OCI-LY3 (cell line): ENCODE measurements around the gene SPEM2.

ENCODE experiments used
- H2AFZ ChIP-seq: fragments of 200-600, 300-600 bp; shearing (Covaris generic); 2 replicates; pipeline ENCODE4 v1.6.0; 2014; ENCODE audit warnings: antibody characterized with exemption, low read depth, low read length
- H3K27ac ChIP-seq: fragments of 200-600, 300-600 bp; sonication (generic); 2 replicates; pipeline ENCODE4 v1.5.1; 2014; ENCODE audit warnings: mild to moderate bottlenecking, low read length, moderate library complexity, mixed read lengths
- H3K27me3 ChIP-seq: fragments of 200-600, 300-600 bp; sonication (generic); 2 replicates; pipeline ENCODE4 v1.6.1; 2014; ENCODE audit warnings: low read depth, low read length, mixed read lengths
- H3K36me3 ChIP-seq: fragments of 200-600, 300-600 bp; sonication (generic); replicated peaks from 2 replicates; pipeline ENCODE3; 2014; ENCODE audit warnings: low read depth, low read length, mixed read lengths
- H3K4me1 ChIP-seq: fragments of 300-600, 200-600 bp; sonication (generic); 2 replicates; pipeline ENCODE4 v1.6.1; 2014; ENCODE audit warnings: low read length, mixed read lengths
- H3K4me2 ChIP-seq: fragments of 200-600, 300-600 bp; sonication (generic); 2 replicates; pipeline ENCODE4 v1.6.1; 2014; ENCODE audit warnings: low read length, mixed read lengths
- H3K4me3 ChIP-seq: fragments of 300-600, 200-600 bp; sonication (generic); 2 replicates; pipeline ENCODE4 v1.5.1; 2014; ENCODE audit warnings: antibody characterized with exemption, mild to moderate bottlenecking, low read length, moderate library complexity
- H3K79me2 ChIP-seq: fragments of 300-600, 200-600 bp; shearing (Covaris generic); 2 replicates; pipeline ENCODE4 v1.6.1; 2014; ENCODE audit warnings: mild to moderate bottlenecking, low read length, mixed read lengths
- H3K9ac ChIP-seq: fragments of 300-600, 200-600 bp; shearing (Covaris generic); 2 replicates; pipeline ENCODE4 v1.6.0; 2014; ENCODE audit warnings: mild to moderate bottlenecking, low read length, moderate library complexity
- H3K9me3 ChIP-seq: fragments of 200-600, 300-600 bp; shearing (Covaris generic); 2 replicates; pipeline ENCODE4 v1.6.1; 2014; ENCODE audit warnings: low read length, mixed read lengths; ENCODE audit not compliant: insufficient read depth
- H4K20me1 ChIP-seq: fragments of 200-600, 300-600 bp; sonication (generic); 2 replicates; pipeline ENCODE4 v1.6.1; 2016; ENCODE audit warnings: low read length, mixed read lengths; ENCODE audit not compliant: insufficient read depth
- CTCF ChIP-seq: fragments of 200-600, 300-600 bp; sonication (generic); IDR thresholded peaks from 2 replicates; pipeline ENCODE4 v1.5.1; 2014; ENCODE audit warnings: antibody characterized with exemption, low read length, low read depth
- EZH2phosphoT487 ChIP-seq: fragments of 200-600 bp; shearing (Covaris generic); IDR thresholded peaks from 2 replicates; pipeline ENCODE4 v1.6.1; 2018; ENCODE audit warnings: antibody characterized with exemption, mixed run types, low read depth

Gene SPEM2

GRCh38 chr17:7403977-7404736, 21.3 kb upstream of the SPEM2 start, which contains the start of gene TMEM256:
TSS of gene TMEM256 (minus strand) at chr17:7404097. CDS start at chr17:7404084, 13 bp downstream.
- H3K36me3 ChIP-seq: no peaks in the 10 kb centered on the region

GRCh38 chr17:7404737-7405349, 20.6 kb upstream of the SPEM2 start:
- H3K9me3 ChIP-seq: no peaks in the 10 kb centered on the region
- peak overlapping the region; percentile 63 for H3K27ac ChIP-seq
- H3K36me3 ChIP-seq: no peaks in the 10 kb centered on the region
- H3K4me3 ChIP-seq: peak overlapping the region; percentile 83
- H3K4me2 ChIP-seq: peak overlapping the region; percentile 85
- peak overlapping the region; percentile 69; the same call in 1 of the 2 replicates for H2AFZ ChIP-seq
- peak overlapping the region; percentile 68 for H3K9ac ChIP-seq
- H4K20me1 ChIP-seq: no peaks in the 10 kb centered on the region
- no peaks in the 10 kb centered on the region for H3K79me2 ChIP-seq
- TF ChIP-seq EZH2phosphoT487: no peak
- no peak for TF ChIP-seq CTCF
- peaks cover 5% of the 10 kb centered on the region; the same call in 1 of the 2 replicates for H3K27me3 ChIP-seq
- H3K4me1 ChIP-seq: peaks cover 10% of the 10 kb centered on the region

More at GRCh38 chr17:7403977-7404736, 21.3 kb upstream of the SPEM2 start, which contains the start of gene TMEM256:
- H3K9me3 ChIP-seq: no peaks in the 10 kb centered on the region
- H3K4me1 ChIP-seq: peaks cover 10% of the 10 kb centered on the region
- H3K4me2 ChIP-seq: peak within 1 kb of the TSS; percentile 85
- H3K9ac ChIP-seq: peak within 1 kb of the TSS; percentile 68
- H3K27me3 ChIP-seq: peaks cover 5% of the 10 kb centered on the region; the same call in 1 of the 2 replicates
- no peaks in the 10 kb centered on the region for H4K20me1 ChIP-seq
- no peaks in the 10 kb centered on the region for H3K79me2 ChIP-seq
- H3K4me3 ChIP-seq: peak within 1 kb of the TSS; percentile 83
- peak within 1 kb of the TSS; percentile 63 for H3K27ac ChIP-seq
- TF ChIP-seq CTCF (no peak), EZH2phosphoT487 (no peak)
- peak within 1 kb of the TSS; percentile 69; the same call in 1 of the 2 replicates for H2AFZ ChIP-seq

- Histone ChIP-seq H3K27me3 (peaks cover 5% of the 10 kb centered on the region; the same call in 1 of the 2 replicates), H3K9me3 (no peaks in the 10 kb centered on the region), H3K9ac (no peak overlapping the region), H3K4me1 (peaks cover 10% of the 10 kb centered on the region), H3K79me2 (no peaks in the 10 kb centered on the region), H2AFZ (no peak overlapping the region), H4K20me1 (no peaks in the 10 kb centered on the region), H3K4me3 (peak overlapping the region; percentile 83), H3K4me2 (peak overlapping the region; percentile 85), H3K36me3 (no peaks in the 10 kb centered on the region), H3K27ac (no peak overlapping the region)
- no peak for TF ChIP-seq EZH2phosphoT487
- TF ChIP-seq CTCF: no peak
Observed at GRCh38 chr17:7405350-7406234, 19.8 kb upstream of the SPEM2 start.
